K562 (cell line): ENCODE data around the gene CHTF8. TPM values are rescaled to one million over a fixed set of nuclear protein-coding genes. Genes with fewer than 3 reads are reported as not detected.

ENCODE experiments used
- ATF6 ChIP-seq: sonication (generic); formaldehyde crosslinking; IDR thresholded peaks from 2 replicates; pipeline ENCODE4 v1.4.0; 2020; ENCODE audit warnings: mild to moderate bottlenecking, missing genetic modification reagents
- CUX1 ChIP-seq: fragments of 200-800 bp; sonication (Bioruptor generic); IDR thresholded peaks from 2 replicates; pipeline ENCODE4 v1.6.1; 2016; ENCODE audit warnings: missing genetic modification characterization, missing compliant biosample characterization
- DIDO1 ChIP-seq: fragments of 450-650 bp; IDR thresholded peaks from 2 replicates; pipeline ENCODE4 v1.6.1; 2016; ENCODE audit warnings: low read depth, missing biosample characterization, missing genetic modification characterization
- ERF ChIP-seq: fragments of 450-650 bp; formaldehyde crosslinking; IDR thresholded peaks from 2 replicates; pipeline ENCODE4 v1.4.0; 2020; ENCODE audit warnings: mild to moderate bottlenecking, mixed read lengths
- HCFC1 ChIP-seq: IDR thresholded peaks from 2 replicates; pipeline ENCODE4 v1.6.1; 2012; ENCODE audit warnings: low read depth, low read length, improper control_type of control experiment
- KDM5B ChIP-seq: fragments of 200-600 bp; sonication (generic); IDR thresholded peaks from 2 replicates; pipeline ENCODE4 v1.6.1; 2012; ENCODE audit warnings: low read depth, mild to moderate bottlenecking, moderate library complexity, low read length, control low read depth, inconsistent platforms; ENCODE audit not compliant: insufficient replicate concordance
- RAD51 ChIP-seq: fragments of 450-650 bp; IDR thresholded peaks from 2 replicates; pipeline ENCODE4 v1.7.1; 2016; ENCODE audit warnings: low read depth, mild to moderate bottlenecking, borderline replicate concordance
- RBM17 ChIP-seq: fragments of 200-400 bp; formaldehyde crosslinking; IDR thresholded peaks from 2 replicates; pipeline ENCODE4 v1.6.1; 2017; ENCODE audit warnings: low read depth, mild to moderate bottlenecking, low read length, borderline replicate concordance
- SRSF7 ChIP-seq: fragments of 200-400 bp; formaldehyde crosslinking; optimal IDR thresholded peaks from 2 replicates; pipeline ENCODE3; 2017; ENCODE audit warnings: mild to moderate bottlenecking, low read depth, low read length
- TEAD4 ChIP-seq, 2 experiments: sonication (generic) in 1 of 2; formaldehyde crosslinking in 1 of 2; IDR thresholded peaks; 2 replicates each; pipeline versions ENCODE4 v1.6.1 to v1.8.0; 2012 to 2022; ENCODE audit warnings: borderline replicate concordance in 1 of 2, inconsistent platforms in 1 of 2, low read length in 1 of 2, mild to moderate bottlenecking in 1 of 2, missing genetic modification reagents in 1 of 2
- ZNF143 ChIP-seq: sonication (generic); formaldehyde crosslinking; IDR thresholded peaks from 2 replicates; pipeline ENCODE4 v1.9.0; 2022; ENCODE audit warnings: mild to moderate bottlenecking, missing genetic modification reagents
- ZNF184 ChIP-seq: sonication (generic); formaldehyde crosslinking; IDR thresholded peaks from 2 replicates; pipeline ENCODE4 v1.5.0; 2020; ENCODE audit warnings: missing genetic modification reagents
- ZNF24 ChIP-seq: fragments of 450-650 bp; IDR thresholded peaks from 2 replicates; pipeline ENCODE4 v1.6.1; 2016
- ZNF253 ChIP-seq: fragments of 250-450 bp; sonication (Bioruptor Pico); conservative IDR thresholded peaks from 2 replicates; pipeline ENCODE4 v1.6.1; 2021; ENCODE audit warnings: mild to moderate bottlenecking
- ZNF561 ChIP-seq: fragments of 450-650 bp; formaldehyde crosslinking; conservative IDR thresholded peaks from 2 replicates; pipeline ENCODE4 v1.4.0; 2020; ENCODE audit warnings: mild to moderate bottlenecking, moderate library complexity
- ZNF707 ChIP-seq: fragments of 250-450 bp; sonication (Bioruptor Pico); conservative IDR thresholded peaks from 2 replicates; pipeline ENCODE4 v1.8.0; 2022; ENCODE audit warnings: inconsistent platforms, mild to moderate bottlenecking, moderate library complexity
- ZNF830 ChIP-seq: fragments of 250-450 bp; sonication (Bioruptor Pico); IDR thresholded peaks from 2 replicates; pipeline ENCODE4 v1.5.0; 2021; ENCODE audit warnings: mild to moderate bottlenecking
- polyA plus RNA-seq, 8 experiments: library from polyadenylated mRNA; depleted of rRNA in 4 of 8; stranded (reverse) in 5 of 8; unstranded in 3 of 8; fragments of >200 nt; fragmentation: Nextera tagmentation in 2 of 8; fragmentation: Illumina TruSeq in 1 of 8; extraction: Ambion mirVana in 2 of 8; extraction: Trizol in 1 of 8; gene quantifications; 2 replicates each; pipeline versions ENCODE4 v1.2.1 to v1.2.3, GENCODE V29; 2011 to 2014; ENCODE audit warnings: inconsistent platforms in 1 of 8, missing spikeins in 1 of 8
- total RNA-seq, 7 experiments: library from RNA; depleted of rRNA in 6 of 7; stranded (reverse); fragments of >200 nt in 6 of 7; fragmentation: Illumina TruSeq in 2 of 7; extraction: Trizol in 2 of 7; gene quantifications; 2 replicates each; pipeline versions ENCODE4 v1.2.1 to v1.2.3, GENCODE V29; 2011 to 2021; ENCODE audit warnings: low replicate concordance in 1 of 7
- TF ChIP-seq, protein P1 (sequence below): sonication (generic); formaldehyde crosslinking; IDR thresholded peaks from 2 replicates; pipeline ENCODE4 v1.8.1; 2023; ENCODE audit warnings: mild to moderate bottlenecking, missing genetic modification reagents

CHTF8 gene
- total and polyA plus RNA-seq, 9 of the 15 experiments (the other 6 are each of a cell fraction or from before 2014, with no cell fraction given) = 20.2 to 199 (median 108) TPM

DNA sequence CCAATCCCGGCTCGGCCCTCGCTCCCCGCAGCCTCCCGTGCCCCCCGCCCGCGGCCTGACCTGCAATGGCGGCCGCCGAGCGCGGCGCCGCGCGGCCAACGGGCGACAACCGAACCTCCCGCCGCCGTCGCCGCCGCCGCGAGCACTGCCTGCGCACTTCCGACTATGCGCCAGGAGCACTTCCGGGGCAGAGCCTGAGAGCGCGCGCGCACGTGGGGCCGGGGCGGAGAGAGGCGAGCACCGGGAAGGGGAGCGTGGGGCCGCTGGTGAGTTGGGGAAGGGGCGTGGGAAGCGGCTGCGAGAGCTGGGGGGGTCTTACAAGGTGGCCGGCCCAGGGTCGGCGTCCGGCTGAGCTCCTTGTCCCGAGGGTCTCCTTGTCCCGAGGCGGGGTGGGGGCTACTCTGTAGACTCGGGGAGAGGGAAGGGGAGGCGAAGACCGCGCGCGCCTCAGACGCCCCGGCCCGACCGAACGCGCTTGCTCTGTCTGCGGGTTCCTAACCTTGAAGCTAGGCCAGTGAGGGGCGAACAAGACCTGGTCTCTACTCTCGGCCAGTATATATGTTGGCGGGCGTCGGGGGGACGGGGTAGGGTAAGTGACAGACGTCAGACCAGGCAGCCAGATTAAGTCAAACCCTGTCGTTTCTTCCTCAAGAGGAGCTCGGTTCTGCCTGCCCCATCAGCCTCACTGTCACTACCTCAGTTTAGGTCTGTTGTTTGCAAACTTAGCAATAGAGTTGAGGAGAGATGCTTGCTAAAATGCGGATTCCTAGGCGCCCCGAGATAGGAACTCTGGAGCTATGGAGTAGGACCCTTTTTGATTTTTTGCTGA lies at the start of gene CHTF8, which contains the start of gene UTP4 (continued):
- no peak for TF ChIP-seq TEAD4 (IDR thresholded peaks at IDR 0.05; ENCODE audit: low read length)
- no peak for TF ChIP-seq TEAD4 (CRISPR knock-in tag; IDR thresholded peaks at IDR 0.05; ENCODE audit: borderline replicate concordance)
- peak; percentile 20 for TF ChIP-seq KDM5B
- TF ChIP-seq ZNF707 (CRISPR knock-in tag) = no peak
- 0 out of 2 replicates have a peak, but pooled peaks have one; percentile 24 for TF ChIP-seq DIDO1 (tag)
- TF ChIP-seq ATF6 (CRISPR knock-in tag) = 0 out of 2 replicates have a peak, but pooled peaks have one; percentile 24
- TF ChIP-seq, protein P1, sequence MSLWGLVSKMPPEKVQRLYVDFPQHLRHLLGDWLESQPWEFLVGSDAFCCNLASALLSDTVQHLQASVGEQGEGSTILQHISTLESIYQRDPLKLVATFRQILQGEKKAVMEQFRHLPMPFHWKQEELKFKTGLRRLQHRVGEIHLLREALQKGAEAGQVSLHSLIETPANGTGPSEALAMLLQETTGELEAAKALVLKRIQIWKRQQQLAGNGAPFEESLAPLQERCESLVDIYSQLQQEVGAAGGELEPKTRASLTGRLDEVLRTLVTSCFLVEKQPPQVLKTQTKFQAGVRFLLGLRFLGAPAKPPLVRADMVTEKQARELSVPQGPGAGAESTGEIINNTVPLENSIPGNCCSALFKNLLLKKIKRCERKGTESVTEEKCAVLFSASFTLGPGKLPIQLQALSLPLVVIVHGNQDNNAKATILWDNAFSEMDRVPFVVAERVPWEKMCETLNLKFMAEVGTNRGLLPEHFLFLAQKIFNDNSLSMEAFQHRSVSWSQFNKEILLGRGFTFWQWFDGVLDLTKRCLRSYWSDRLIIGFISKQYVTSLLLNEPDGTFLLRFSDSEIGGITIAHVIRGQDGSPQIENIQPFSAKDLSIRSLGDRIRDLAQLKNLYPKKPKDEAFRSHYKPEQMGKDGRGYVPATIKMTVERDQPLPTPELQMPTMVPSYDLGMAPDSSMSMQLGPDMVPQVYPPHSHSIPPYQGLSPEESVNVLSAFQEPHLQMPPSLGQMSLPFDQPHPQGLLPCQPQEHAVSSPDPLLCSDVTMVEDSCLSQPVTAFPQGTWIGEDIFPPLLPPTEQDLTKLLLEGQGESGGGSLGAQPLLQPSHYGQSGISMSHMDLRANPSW (CRISPR knock-in tag) = no peak
- TF ChIP-seq ZNF561 (CRISPR knock-in tag) = no peak
- no peak for TF ChIP-seq RAD51
- TF ChIP-seq ERF (CRISPR knock-in tag) = 0 out of 2 replicates have a peak, but pooled peaks have one; percentile 38
- TF ChIP-seq ZNF184 (CRISPR knock-in tag) = no peak
- TF ChIP-seq ZNF830 (CRISPR knock-in tag) = no peak
- peak; percentile 76 for TF ChIP-seq HCFC1
- TF ChIP-seq ZNF24 = 0 out of 2 replicates have a peak, but pooled peaks have one; percentile 18
- no peak for TF ChIP-seq CUX1 (CRISPR knock-in tag)
- TF ChIP-seq ZNF143 = no peak
- TF ChIP-seq SRSF7 = no peak
- TF ChIP-seq RBM17 = no peak
- TF ChIP-seq ZNF253 (CRISPR knock-in tag) = no peak
